Measurements from ENCODE around the gene PALLD. TPM values are rescaled to one million over a fixed set of nuclear protein-coding genes. Genes with fewer than 3 reads are reported as not detected.
A peak's percentile ranks its signal among the peaks of the same experiment; 100 is the strongest.

The PALLD gene
- total and polyA plus RNA-seq, 12 donors: 30.3 to 203 (median 90.5) TPM

GRCh38 chr4:168734703-168735678 lies 238.1 kb downstream of the PALLD start:
- 65 to 71% (median 66%) methylated on average over 11 of the region's 11 CpGs for WGBS, 4 donors
- H3K4me1 ChIP-seq (replicated peaks in 1 of 2): no peaks in the 10 kb centered on the region
- peak overlapping the region in 1 of 5 donors; percentile 11 for H3K27ac ChIP-seq
- intact Hi-C loops (cut with DNase I): no loop called here
- H3K9me3 ChIP-seq (replicated peaks in 1 of 3): no peaks in the 10 kb centered on the region
- H3K36me3 ChIP-seq (replicated peaks in 1 of 2): no peaks in the 10 kb centered on the region
- no peak for DNase-seq
- H3K4me3 ChIP-seq: no peak overlapping the region
- TF ChIP-seq POLR2A (IDR thresholded peaks at IDR 0.05) (no peak), CTCF (IDR thresholded peaks at IDR 0.05) (no peak)
- H3K27me3 ChIP-seq: no peaks in the 10 kb centered on the region

GRCh38 chr4:168735735-168736134 lies 238.9 kb downstream of the PALLD start:
- Histone ChIP-seq H3K4me1 (replicated peaks in 1 of 2) (no peaks in the 10 kb centered on the region), H3K9me3 (replicated peaks in 1 of 3) (no peaks in the 10 kb centered on the region), H3K36me3 (replicated peaks in 1 of 2) (no peaks in the 10 kb centered on the region), H3K27ac (peak overlapping the region in 1 of 5 donors; percentile 11), H3K27me3 (no peaks in the 10 kb centered on the region), H3K4me3 (no peak overlapping the region)
- WGBS, 4 donors: 52 to 68% (median 57%) methylated on average over 3 of the region's 3 CpGs
- TF ChIP-seq CTCF (IDR thresholded peaks at IDR 0.05) (no peak), POLR2A (IDR thresholded peaks at IDR 0.05) (no peak)
- DNase-seq: no peak
- intact Hi-C loops (cut with DNase I): no loop called here

- intact Hi-C loops (cut with DNase I): no loop called here
- Histone ChIP-seq H3K27ac (no peak overlapping the region), H3K27me3 (no peaks in the 10 kb centered on the region), H3K4me3 (no peak overlapping the region), H3K9me3 (replicated peaks in 1 of 3) (no peaks in the 10 kb centered on the region), H3K36me3 (replicated peaks in 1 of 2) (no peaks in the 10 kb centered on the region), H3K4me1 (replicated peaks in 1 of 2) (no peaks in the 10 kb centered on the region)
- 48 to 61% (median 58%) methylated on average over 7 of the region's 7 CpGs for WGBS, 4 donors
- no peak for DNase-seq
- TF ChIP-seq POLR2A (IDR thresholded peaks at IDR 0.05) (no peak), CTCF (IDR thresholded peaks at IDR 0.05) (no peak)
Measured at GRCh38 chr4:168736860-168737805, 240.3 kb downstream of the PALLD start.

GRCh38 chr4:168737806-168738172 lies 240.9 kb downstream of the PALLD start:
- Histone ChIP-seq H3K36me3 (replicated peaks in 1 of 2) (no peaks in the 10 kb centered on the region), H3K4me1 (replicated peaks in 1 of 2) (no peaks in the 10 kb centered on the region), H3K27ac (no peak overlapping the region), H3K4me3 (no peak overlapping the region), H3K27me3 (no peaks in the 10 kb centered on the region), H3K9me3 (replicated peaks in 1 of 3) (no peaks in the 10 kb centered on the region)
- no peak for DNase-seq
- intact Hi-C loops (cut with DNase I): no loop called here
- WGBS, 4 donors: 84 to 88% (median 86%) methylated on average over 4 of the region's 4 CpGs
- no peak for TF ChIP-seq CTCF (IDR thresholded peaks at IDR 0.05)
